MCF 10A (cell line): ENCODE measurements around the gene UTS2B. TPM values are rescaled to one million over a fixed set of nuclear protein-coding genes. Genes with fewer than 3 reads are reported as not detected.

Experiments used
- BruUV-seq: library from RNA; stranded (reverse); fragments of 400-500 nt; replicated peaks from 2 replicates; lab custom pipeline; 2021; lab: Mats Ljungman, UMichigan
- CTCF ChIA-PET: fragments of 300-600 bp; sonication (Branson Sonifier 250); formaldehyde crosslinking; extraction: SDS; loops from one replicate; lab custom pipeline; 2021; ENCODE audit warnings: antibody characterized with exemption, inconsistent platforms; lab: Yijun Ruan, JAX
- POLR2A ChIA-PET: fragments of 300-600, 350-650 bp; sonication (Branson Sonifier 250); formaldehyde crosslinking; extraction: SDS; loops from one replicate; lab custom pipeline; 2020; ENCODE audit warnings: antibody characterized with exemption, inconsistent platforms; lab: Yijun Ruan, JAX
- DNase-seq: peaks from one replicate; pipeline ENCODE4 v3.0.0-alpha.2; 2018; ENCODE audit not compliant: unreplicated experiment
- H3K27ac Mint-ChIP-seq: one replicate; pipeline ENCODE4 v1.8.0; 2022; ENCODE audit warnings: mild to moderate bottlenecking, low read depth, mixed read lengths; ENCODE audit not compliant: unreplicated experiment
- H3K27me3 Mint-ChIP-seq: one replicate; pipeline ENCODE4 v1.8.0; 2022; ENCODE audit warnings: mixed read lengths; ENCODE audit not compliant: insufficient read depth, unreplicated experiment
- H3K36me3 Mint-ChIP-seq: one replicate; pipeline ENCODE4 v1.8.0; 2022; ENCODE audit warnings: mild to moderate bottlenecking, moderate library complexity, mixed read lengths; ENCODE audit not compliant: insufficient read depth, unreplicated experiment
- H3K4me1 Mint-ChIP-seq: one replicate; pipeline ENCODE4 v1.8.0; 2022; ENCODE audit warnings: mixed read lengths; ENCODE audit not compliant: insufficient read depth, unreplicated experiment
- H3K4me3 Mint-ChIP-seq: one replicate; pipeline ENCODE4 v1.8.0; 2022; ENCODE audit warnings: mild to moderate bottlenecking, moderate library complexity, mixed read lengths; ENCODE audit not compliant: unreplicated experiment
- H3K9me3 Mint-ChIP-seq: one replicate; pipeline ENCODE4 v1.8.0; 2022; ENCODE audit warnings: mixed read lengths; ENCODE audit not compliant: unreplicated experiment
- intact Hi-C: fragments of 100-400 bp; cut with micrococcal nuclease; formaldehyde crosslinking; loops from 2 replicates; pipeline ENCODE4 v1.14.1; 2022
- total RNA-seq: library from RNA; stranded (reverse); gene quantifications from 2 replicates; pipeline ENCODE4 v1.2.3, GENCODE V29; 2022
- TF ChIP-seq, protein P1 (sequence below): fragments of 200-600 bp; IDR thresholded peaks from one replicate; pipeline ENCODE4 v1.8.0; 2022; ENCODE audit warnings: antibody characterized with exemption, mild to moderate bottlenecking; ENCODE audit not compliant: unreplicated experiment

The UTS2B gene
- total RNA-seq, 1 experiment from 2014 or later, result 0.26 TPM

DNA sequence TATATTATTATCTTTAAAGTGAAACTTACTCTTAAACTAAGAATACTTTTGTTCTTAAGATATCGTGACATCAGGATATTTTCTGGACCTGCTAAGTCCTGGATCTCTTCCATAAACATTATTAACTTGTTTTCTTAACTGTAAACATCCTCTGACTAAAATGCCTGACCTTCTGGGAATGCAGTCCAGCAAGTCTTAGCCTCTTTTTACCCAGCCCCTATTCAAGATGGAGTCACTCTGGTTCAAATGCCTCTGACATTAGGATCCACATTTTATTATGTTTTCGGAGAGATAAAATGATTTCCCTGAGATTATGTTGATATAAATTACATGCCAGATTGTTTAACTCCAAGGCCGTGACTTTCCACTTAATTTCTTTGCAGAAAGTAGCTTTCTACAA, 93.7 kb downstream of the UTS2B start:
- ChIA-PET POLR2A (no interaction called here), CTCF (no interaction called here)
- BruUV-seq, result no TSS peak
- Mint-ChIP-seq H3K27me3 (no peaks in the 10 kb centered on the region), H3K4me3 (no peak overlapping the region), H3K4me1 (peaks cover 13% of the 10 kb centered on the region), H3K27ac (no peak overlapping the region), H3K9me3 (no peaks in the 10 kb centered on the region), H3K36me3 (no peaks in the 10 kb centered on the region)
- DNase-seq, result no peak
- intact Hi-C loops, result no loop called here
- TF ChIP-seq, protein P1, sequence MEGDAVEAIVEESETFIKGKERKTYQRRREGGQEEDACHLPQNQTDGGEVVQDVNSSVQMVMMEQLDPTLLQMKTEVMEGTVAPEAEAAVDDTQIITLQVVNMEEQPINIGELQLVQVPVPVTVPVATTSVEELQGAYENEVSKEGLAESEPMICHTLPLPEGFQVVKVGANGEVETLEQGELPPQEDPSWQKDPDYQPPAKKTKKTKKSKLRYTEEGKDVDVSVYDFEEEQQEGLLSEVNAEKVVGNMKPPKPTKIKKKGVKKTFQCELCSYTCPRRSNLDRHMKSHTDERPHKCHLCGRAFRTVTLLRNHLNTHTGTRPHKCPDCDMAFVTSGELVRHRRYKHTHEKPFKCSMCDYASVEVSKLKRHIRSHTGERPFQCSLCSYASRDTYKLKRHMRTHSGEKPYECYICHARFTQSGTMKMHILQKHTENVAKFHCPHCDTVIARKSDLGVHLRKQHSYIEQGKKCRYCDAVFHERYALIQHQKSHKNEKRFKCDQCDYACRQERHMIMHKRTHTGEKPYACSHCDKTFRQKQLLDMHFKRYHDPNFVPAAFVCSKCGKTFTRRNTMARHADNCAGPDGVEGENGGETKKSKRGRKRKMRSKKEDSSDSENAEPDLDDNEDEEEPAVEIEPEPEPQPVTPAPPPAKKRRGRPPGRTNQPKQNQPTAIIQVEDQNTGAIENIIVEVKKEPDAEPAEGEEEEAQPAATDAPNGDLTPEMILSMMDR, result no peak

DNA sequence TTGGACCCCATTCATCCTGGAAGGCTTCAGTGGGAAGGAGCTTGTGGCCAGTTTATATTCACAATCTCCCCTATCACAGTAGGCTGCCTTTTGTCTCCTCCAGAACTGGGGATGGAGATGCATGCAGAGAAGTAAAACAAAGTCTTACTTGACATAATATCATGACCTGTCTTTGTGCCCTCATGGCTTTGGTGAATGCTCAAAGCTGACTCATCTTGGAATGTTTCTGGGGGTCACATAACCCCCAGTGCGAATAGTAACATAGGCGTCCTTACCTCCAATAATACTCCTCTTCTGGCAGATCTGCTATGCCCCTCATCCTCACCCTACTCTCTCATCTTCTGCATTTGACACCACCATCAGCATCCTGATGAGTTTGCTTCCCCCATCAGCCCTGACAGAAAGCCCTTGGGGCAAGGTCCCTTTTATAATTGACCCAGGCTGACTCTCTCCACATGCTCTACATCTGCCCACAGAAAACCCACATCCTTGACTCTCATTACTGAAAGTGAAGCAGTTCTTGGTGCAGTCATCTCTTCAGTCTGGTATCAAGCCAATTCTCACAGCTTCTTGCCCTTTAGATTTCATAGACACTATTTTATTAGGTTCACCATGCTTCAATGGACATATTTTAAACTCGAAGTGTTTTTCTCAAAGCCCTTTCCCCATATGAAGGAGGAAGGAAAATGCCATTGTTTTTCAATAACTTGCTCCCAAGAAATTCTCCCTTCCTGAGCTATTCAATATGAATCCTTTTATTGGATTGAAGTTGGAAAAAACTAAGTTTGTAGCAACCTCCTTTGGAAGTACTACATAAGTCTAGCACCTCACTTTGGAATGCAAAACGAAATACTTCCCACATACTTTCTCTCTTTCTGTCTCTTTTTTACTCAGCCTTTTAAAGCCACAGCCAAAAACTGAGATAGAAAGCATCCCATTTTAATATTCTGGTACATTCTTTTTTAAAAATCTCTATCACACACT, 94.7 kb downstream of the UTS2B start:
- ChIA-PET CTCF (no interaction called here), POLR2A (no interaction called here)
- intact Hi-C loops, result no loop called here
- TF ChIP-seq, protein P1, result no peak
- H3K4me3 Mint-ChIP-seq, result no peak overlapping the region
- H3K9me3 Mint-ChIP-seq, result no peaks in the 10 kb centered on the region
- peaks cover 13% of the 10 kb centered on the region for H3K4me1 Mint-ChIP-seq
- DNase-seq, result no peak
- no peak overlapping the region for H3K27ac Mint-ChIP-seq
- H3K36me3 Mint-ChIP-seq, result no peaks in the 10 kb centered on the region
- no TSS peak for BruUV-seq
- H3K27me3 Mint-ChIP-seq, result no peaks in the 10 kb centered on the region

GRCh38 chr3:191234216-191234615, 96.1 kb downstream of the UTS2B start:
- Mint-ChIP-seq H3K4me1 (peaks cover 13% of the 10 kb centered on the region), H3K9me3 (no peaks in the 10 kb centered on the region), H3K4me3 (no peak overlapping the region), H3K27me3 (no peaks in the 10 kb centered on the region), H3K36me3 (no peaks in the 10 kb centered on the region), H3K27ac (no peak overlapping the region)
- DNase-seq, result no peak
- CTCF ChIA-PET, result no interaction called here
- POLR2A ChIA-PET, result no interaction called here
- TF ChIP-seq, protein P1, result no peak
- intact Hi-C loops, result no loop called here
- no TSS peak for BruUV-seq

- intact Hi-C loops, result loop anchor here (10.0 kb wide), 1 partner anchor 523 kb away; no protein-coding TSS in a partner anchor
- Mint-ChIP-seq H3K27me3 (no peaks in the 10 kb centered on the region), H3K27ac (no peak overlapping the region), H3K9me3 (no peaks in the 10 kb centered on the region), H3K36me3 (no peaks in the 10 kb centered on the region), H3K4me3 (no peak overlapping the region), H3K4me1 (no peaks in the 10 kb centered on the region)
- ChIA-PET POLR2A (no interaction called here), CTCF (interaction anchor here (0.6 kb wide), 1 partner anchor 34 kb away, joined by 3 read pairs; no protein-coding TSS in a partner anchor)
- no peak for DNase-seq
- TF ChIP-seq, protein P1, result no peak
- BruUV-seq, result no TSS peak
Measured at GRCh38 chr3:191227541-191227940, 102.8 kb downstream of the UTS2B start.
